Heart left ventricle (tissue), 16 donors: ENCODE results near the gene CHID1. TPM values are rescaled to one million over a fixed set of nuclear protein-coding genes. Genes with fewer than 3 reads are reported as not detected.
A peak's percentile ranks its signal among the peaks of the same experiment; 100 is the strongest.

Experiments
- ATAC-seq, 4 donors: fragments of 200-7000 bp; cut with Tn5 transposase; one replicate each; pipeline ENCODE4 v1.9.1; 2020 to 2022; ENCODE audit warnings: moderate library complexity in 4 of 4, mild to moderate bottlenecking in 3 of 4, moderate number of reproducible peaks in 1 of 4
- DNase-seq, 5 donors: peaks; one replicate each; pipeline ENCODE4 v3.0.0-alpha.2; 2020
- H3K27ac ChIP-seq, 12 donors: fragments of 200-600 bp; sonication (generic) in 4 of 12; one replicate each; pipeline versions ENCODE4 v1.5.0 to v1.8.0; 2016 to 2022; ENCODE audit warnings: mild to moderate bottlenecking in 2 of 12
- H3K27me3 ChIP-seq, 9 donors: fragments of 200-600 bp; sonication (generic) in 2 of 9; one replicate each; pipeline versions ENCODE4 v1.5.1 to v1.8.0; 2016 to 2022; ENCODE audit warnings: mild to moderate bottlenecking in 3 of 9
- H3K36me3 ChIP-seq, 9 donors: fragments of 200-600 bp; sonication (generic) in 2 of 9; one replicate each; pipeline versions ENCODE4 v1.5.0 to v1.8.0; 2018 to 2022; ENCODE audit warnings: mild to moderate bottlenecking in 2 of 9
- H3K4me1 ChIP-seq, 12 donors: fragments of 200-600 bp; sonication (generic) in 4 of 12; one replicate each; pipeline versions ENCODE4 v1.5.0 to v1.8.0; 2016 to 2022; ENCODE audit warnings: mild to moderate bottlenecking in 3 of 12
- H3K4me3 ChIP-seq, 12 donors: fragments of 200-600 bp; sonication (generic) in 4 of 12; one replicate each; pipeline versions ENCODE4 v1.5.0 to v1.8.0; 2017 to 2022; ENCODE audit warnings: mild to moderate bottlenecking in 9 of 12, moderate library complexity in 4 of 12
- H3K9me3 ChIP-seq, 12 donors: fragments of 200-600 bp; sonication (generic) in 4 of 12; one replicate each; pipeline versions ENCODE4 v1.5.0 to v1.8.0; 2016 to 2022; ENCODE audit warnings: mild to moderate bottlenecking in 1 of 12
- CTCF ChIP-seq, 12 donors: fragments of 200-600 bp; sonication (generic) in 4 of 12; IDR thresholded peaks; one replicate each; pipeline versions ENCODE4 v1.5.0 to v1.8.0; 2018 to 2022; ENCODE audit warnings: antibody characterized with exemption in 12 of 12, mild to moderate bottlenecking in 5 of 12
- POLR2A ChIP-seq, 2 donors: fragments of 450-650 bp; IDR thresholded peaks; one replicate each; pipeline ENCODE4 v1.6.1; 2017; ENCODE audit warnings: antibody characterized with exemption in 2 of 2, mild to moderate bottlenecking in 2 of 2, moderate library complexity in 2 of 2
- WGBS, 4 donors: extraction: QIAGEN DNeasy Blood & Tissue Kit in 2 of 4; methylation state at CpG; one replicate each; pipeline versions ENCODE4 v1.1.5 to v1.1.7; 2013 to 2018; 5-methylcytosine and 5-hydroxymethylcytosine counted together
- intact Hi-C, 10 donors: fragments of 100-400 bp; cut with DNase I; formaldehyde crosslinking; loops; one replicate each; pipeline versions ENCODE4 v1.11.1 to v1.14.2; 2022
- polyA plus RNA-seq, 2 donors: library from polyadenylated mRNA; stranded (reverse); fragments of 200-250 nt; gene quantifications; one replicate each; pipeline ENCODE4 v1.2.3, GENCODE V29; 2013
- total RNA-seq, 9 donors: library from RNA; depleted of rRNA in 2 of 9; stranded (reverse); fragments of >200 nt in 2 of 9; fragmentation: NEBNext Ultra II Directional in 3 of 9; extraction: Animal tissue kit (Norgen Biotek cat#: 25700) in 3 of 9; gene quantifications; one replicate each; pipeline versions ENCODE4 v1.1.0 to v1.2.4, GENCODE V29; 2016 to 2023
- donor health status: ischemic (EF 13 %, LVEDD 7.1; RV severe dilation, severe dysfunction).
- donor health status: healthy with polysubstance abuse.
- donor health status: DM: no; HTN: yes; CAD: no.
- donor health status: DM: no; HTN: no; CAD: no.
- donor health status: ischemic (EF 25% LVEDD 6.9; RV normal size, moderate dysfunction).
- donor health status: ischemic (EF 25% LVEDD 5.7; RV mildly dilated, moderate dysfunction).
- donor health status: healthy.
- donor health status: DM: yes; HTN: yes; CAD: no.
- donor health status: ischemic (EF 35%, LVEDD 5.7; RV mildly dilated, moderate dysfunction).
- donor health status: nonischemic (EF 11% LVEDD 7.7; RV severe dilation, severe dysfunction).
- donor health status: DM: yes; HTN: yes; CAD: no.
- donor health status: PGD.
- donor health status: ischemic (EF 29% LVEDD 5.4; RV normal size, mild dysfunction).
- donor health status: nonischemic (EF 23%, LVEDD 6.1; RV moderate dilation, normal function).

CHID1 gene
- total and polyA plus RNA-seq, 11 donors = 30.8 to 87.7 (median 55.3) TPM

- Histone ChIP-seq H3K4me3 (peak overlapping the region in 9 of 12 donors; percentile 26 to 63 (median 52)), H3K9me3 (no peaks in the 10 kb centered on the region), H3K36me3 (peaks cover 0 to 8% (median 0%) of the 10 kb centered on the region in 9 donors), H3K27me3 (peaks cover 0 to 14% (median 0%) of the 10 kb centered on the region in 9 donors), H3K4me1 (peaks cover 0 to 70% (median 31%) of the 10 kb centered on the region in 12 donors), H3K27ac (peak overlapping the region in 1 of 12 donors; percentile 14)
- DNase-seq = no peak
- WGBS, 4 donors = 36 to 66% (median 48%) methylated on average over 59 to 97 of the region's 97 CpGs
- intact Hi-C loops = loop anchor here in 6 of 10 donors (2.0 to 10.0 kb wide), 3 partner anchors 55 to 202 kb away; no protein-coding TSS in a partner anchor
- no peak for ATAC-seq
- no peak for TF ChIP-seq CTCF (IDR thresholded peaks at IDR 0.05)
- TF ChIP-seq POLR2A (IDR thresholded peaks at IDR 0.05) = no peak
These were observed 60.4 kb downstream of the CHID1 start for GRCh38 chr11:849951-850774.

- intact Hi-C loops = loop anchor here in 5 of 10 donors (2.0 to 5.0 kb wide), 2 partner anchors 202 to 203 kb away; no protein-coding TSS in a partner anchor
- Histone ChIP-seq H3K27ac (no peak overlapping the region), H3K27me3 (peaks cover 0 to 14% (median 0%) of the 10 kb centered on the region in 9 donors), H3K36me3 (peaks cover 0 to 8% (median 0%) of the 10 kb centered on the region in 9 donors), H3K4me1 (peaks cover 2 to 76% (median 37%) of the 10 kb centered on the region in 12 donors), H3K4me3 (peak overlapping the region in 10 of 12 donors; percentile 22 to 63 (median 50)), H3K9me3 (no peaks in the 10 kb centered on the region)
- TF ChIP-seq CTCF (IDR thresholded peaks at IDR 0.05) (no peak), POLR2A (IDR thresholded peaks at IDR 0.05) (no peak)
- DNase-seq (no peak), ATAC-seq (no peak)
- WGBS, 4 donors = 10 to 51% (median 39%) methylated on average over 23 to 71 of the region's 71 CpGs
These were observed 61.3 kb downstream of the CHID1 start for GRCh38 chr11:849104-849824.

- peak in 1 of 5 donors; percentile 61 for DNase-seq
These were observed 62.2 kb downstream of the CHID1 start for GRCh38 chr11:848380-848931.

More at GRCh38 chr11:848380-848931, 62.2 kb downstream of the CHID1 start:
- no peak overlapping the region for H3K27ac ChIP-seq
- peak overlapping the region in 2 of 12 donors; percentile 57 to 59 for H3K4me3 ChIP-seq
- peak in 2 of 4 donors; percentile 7 to 15 for ATAC-seq
- WGBS, 4 donors = 34 to 48% (median 41%) methylated on average over 11 to 14 of the region's 14 CpGs
- H3K9me3 ChIP-seq = no peaks in the 10 kb centered on the region
- intact Hi-C loops = loop anchor here in 7 of 10 donors (1.0 to 5.0 kb wide), 3 partner anchors 202 to 204 kb away; no protein-coding TSS in a partner anchor
- peaks cover 0 to 14% (median 0%) of the 10 kb centered on the region in 9 donors for H3K27me3 ChIP-seq
- no peak for TF ChIP-seq POLR2A (IDR thresholded peaks at IDR 0.05)
- TF ChIP-seq CTCF (IDR thresholded peaks at IDR 0.05) = peak; percentile 82 to 93 (median 88)
- peaks cover 0 to 4% (median 0%) of the 10 kb centered on the region in 9 donors for H3K36me3 ChIP-seq
- peaks cover 2 to 83% (median 43%) of the 10 kb centered on the region in 12 donors for H3K4me1 ChIP-seq
